Measurements from ENCODE around the gene EDAR. TPM values are rescaled to one million over a fixed set of nuclear protein-coding genes. Genes with fewer than 3 reads are reported as not detected.

Gene EDAR
- polyA plus RNA-seq, 1 of the 3 experiments (the other 2 are of a cell fraction), result not detected

DNA sequence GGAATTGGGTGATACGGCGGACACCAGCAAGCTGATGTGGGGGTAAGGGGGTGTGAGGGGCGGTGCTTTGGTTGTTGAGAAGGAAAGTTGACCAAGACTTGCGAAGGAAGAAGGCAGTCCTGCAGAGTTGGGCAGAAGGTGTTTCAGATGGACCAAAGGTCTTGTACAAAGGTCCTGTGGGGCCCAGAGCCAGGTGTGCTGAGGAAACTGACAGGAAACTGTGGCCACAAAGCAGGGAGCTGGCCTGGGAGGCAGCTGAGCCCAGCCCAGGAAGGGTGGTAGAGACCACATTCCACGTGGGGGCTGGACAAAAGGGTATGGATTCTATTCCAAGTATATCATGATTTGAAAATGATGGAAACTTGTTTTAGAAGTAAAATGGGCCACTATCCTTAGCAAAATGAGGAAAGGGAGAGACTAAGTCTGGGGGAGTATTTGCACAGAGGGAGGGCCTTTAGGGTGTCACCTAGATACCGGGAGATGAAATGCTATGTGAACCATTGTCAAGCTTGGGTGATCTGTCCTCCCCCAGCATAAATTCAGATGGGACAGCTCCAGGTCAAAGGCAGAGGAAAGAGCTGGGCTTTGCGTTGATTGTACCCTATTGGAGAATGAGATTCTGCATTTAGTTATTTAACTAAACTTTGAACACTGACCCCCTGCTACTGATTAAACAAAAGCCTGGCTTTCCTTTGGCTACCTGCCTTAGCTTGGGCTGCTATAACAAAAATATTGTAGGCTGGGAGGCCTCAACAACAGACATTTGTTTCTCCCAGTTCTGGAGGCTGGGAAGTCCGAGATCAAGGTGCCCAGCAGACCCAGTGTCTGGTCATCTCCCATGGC is 4.3 kb upstream of the EDAR start:
- no peaks in the 10 kb centered on the region for H3K36me3 ChIP-seq (replicated peaks in 1 of 2; ENCODE audit: control insufficient read depth in 1 of 2, insufficient read depth in 2 of 2, low read length in 1 of 2)
- H3K9me3 ChIP-seq, result no peaks in the 10 kb centered on the region
- H3K79me2 ChIP-seq (ENCODE audit: insufficient read depth), result no peaks in the 10 kb centered on the region
- POLR2A ChIA-PET, result no interaction called here
- no peaks in the 10 kb centered on the region for H4K20me1 ChIP-seq (ENCODE audit: insufficient read depth)
- no peak overlapping the region for H3K4me3 ChIP-seq (ENCODE audit: low read depth in 2 of 2, low read length in 1 of 2)
- DNase-seq, result no peak
- H3K27ac ChIP-seq (ENCODE audit: low read depth in 2 of 2, low read length in 1 of 2), result no peak overlapping the region
- TF ChIP-seq TCF12 (IDR thresholded peaks at IDR 0.05) (no peak), RCOR1 (IDR thresholded peaks at IDR 0.05; ENCODE audit: low read length) (no peak), MXI1 (IDR thresholded peaks at IDR 0.05; ENCODE audit: low read depth, low read length) (no peak), POLR2AphosphoS5 (IDR thresholded peaks at IDR 0.05; ENCODE audit: low read depth, low read length) (no peak), NRF1 (IDR thresholded peaks at IDR 0.05; ENCODE audit: low read depth, low read length) (no peak), YY1 (IDR thresholded peaks at IDR 0.05; ENCODE audit: low read depth) (no peak), FOXJ3 (CRISPR knock-in tag; IDR thresholded peaks at IDR 0.05) (no peak), FOXM1 (IDR thresholded peaks at IDR 0.05; ENCODE audit: low read depth) (no peak), FOSL2 (IDR thresholded peaks at IDR 0.05; ENCODE audit: borderline replicate concordance, low read depth) (no peak), ELF1 (IDR thresholded peaks at IDR 0.05) (no peak), SMC3 (IDR thresholded peaks at IDR 0.05; ENCODE audit: low read depth, low read length) (no peak)
- TF ChIP-seq, protein P1, sequence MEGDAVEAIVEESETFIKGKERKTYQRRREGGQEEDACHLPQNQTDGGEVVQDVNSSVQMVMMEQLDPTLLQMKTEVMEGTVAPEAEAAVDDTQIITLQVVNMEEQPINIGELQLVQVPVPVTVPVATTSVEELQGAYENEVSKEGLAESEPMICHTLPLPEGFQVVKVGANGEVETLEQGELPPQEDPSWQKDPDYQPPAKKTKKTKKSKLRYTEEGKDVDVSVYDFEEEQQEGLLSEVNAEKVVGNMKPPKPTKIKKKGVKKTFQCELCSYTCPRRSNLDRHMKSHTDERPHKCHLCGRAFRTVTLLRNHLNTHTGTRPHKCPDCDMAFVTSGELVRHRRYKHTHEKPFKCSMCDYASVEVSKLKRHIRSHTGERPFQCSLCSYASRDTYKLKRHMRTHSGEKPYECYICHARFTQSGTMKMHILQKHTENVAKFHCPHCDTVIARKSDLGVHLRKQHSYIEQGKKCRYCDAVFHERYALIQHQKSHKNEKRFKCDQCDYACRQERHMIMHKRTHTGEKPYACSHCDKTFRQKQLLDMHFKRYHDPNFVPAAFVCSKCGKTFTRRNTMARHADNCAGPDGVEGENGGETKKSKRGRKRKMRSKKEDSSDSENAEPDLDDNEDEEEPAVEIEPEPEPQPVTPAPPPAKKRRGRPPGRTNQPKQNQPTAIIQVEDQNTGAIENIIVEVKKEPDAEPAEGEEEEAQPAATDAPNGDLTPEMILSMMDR (IDR thresholded peaks at IDR 0.05), result no peak
- TF ChIP-seq, protein P2, sequence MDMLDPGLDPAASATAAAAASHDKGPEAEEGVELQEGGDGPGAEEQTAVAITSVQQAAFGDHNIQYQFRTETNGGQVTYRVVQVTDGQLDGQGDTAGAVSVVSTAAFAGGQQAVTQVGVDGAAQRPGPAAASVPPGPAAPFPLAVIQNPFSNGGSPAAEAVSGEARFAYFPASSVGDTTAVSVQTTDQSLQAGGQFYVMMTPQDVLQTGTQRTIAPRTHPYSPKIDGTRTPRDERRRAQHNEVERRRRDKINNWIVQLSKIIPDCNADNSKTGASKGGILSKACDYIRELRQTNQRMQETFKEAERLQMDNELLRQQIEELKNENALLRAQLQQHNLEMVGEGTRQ (IDR thresholded peaks at IDR 0.05; ENCODE audit: borderline replicate concordance, low read depth, low read length), result no peak
- TF ChIP-seq, protein P3, sequence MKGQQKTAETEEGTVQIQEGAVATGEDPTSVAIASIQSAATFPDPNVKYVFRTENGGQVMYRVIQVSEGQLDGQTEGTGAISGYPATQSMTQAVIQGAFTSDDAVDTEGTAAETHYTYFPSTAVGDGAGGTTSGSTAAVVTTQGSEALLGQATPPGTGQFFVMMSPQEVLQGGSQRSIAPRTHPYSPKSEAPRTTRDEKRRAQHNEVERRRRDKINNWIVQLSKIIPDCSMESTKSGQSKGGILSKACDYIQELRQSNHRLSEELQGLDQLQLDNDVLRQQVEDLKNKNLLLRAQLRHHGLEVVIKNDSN (IDR thresholded peaks at IDR 0.05; ENCODE audit: borderline replicate concordance, low read depth), result no peak
- TF ChIP-seq, protein P4, sequence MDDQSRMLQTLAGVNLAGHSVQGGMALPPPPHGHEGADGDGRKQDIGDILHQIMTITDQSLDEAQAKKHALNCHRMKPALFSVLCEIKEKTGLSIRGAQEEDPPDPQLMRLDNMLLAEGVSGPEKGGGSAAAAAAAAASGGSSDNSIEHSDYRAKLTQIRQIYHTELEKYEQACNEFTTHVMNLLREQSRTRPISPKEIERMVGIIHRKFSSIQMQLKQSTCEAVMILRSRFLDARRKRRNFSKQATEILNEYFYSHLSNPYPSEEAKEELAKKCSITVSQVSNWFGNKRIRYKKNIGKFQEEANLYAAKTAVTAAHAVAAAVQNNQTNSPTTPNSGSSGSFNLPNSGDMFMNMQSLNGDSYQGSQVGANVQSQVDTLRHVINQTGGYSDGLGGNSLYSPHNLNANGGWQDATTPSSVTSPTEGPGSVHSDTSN (IDR thresholded peaks at IDR 0.05), result no peak
- no peaks in the 10 kb centered on the region for H3K9me2 ChIP-seq
- H3F3A ChIP-seq (replicated peaks; ENCODE audit: insufficient read depth), result no peaks in the 10 kb centered on the region
- peaks cover 0 to 4% of the 10 kb centered on the region in 2 experiments; a peak in 1 of 4 replicates for H3K4me1 ChIP-seq (ENCODE audit: control insufficient read depth in 1 of 2, insufficient read depth in 2 of 2, low read depth in 1 of 2, low read length in 1 of 2)
- CTCF ChIA-PET, result interaction anchor here (0.9 to 2.8 kb wide), 5 partner anchors 9 to 517 kb away, joined by 3 to 10 read pairs (median 4); no protein-coding TSS in a partner anchor
- H2AFZ ChIP-seq (ENCODE audit: low read depth), result no peak overlapping the region
- peaks cover 4% of the 10 kb centered on the region; the same call in 1 of the 2 replicates for H3K27me3 ChIP-seq (ENCODE audit: insufficient read depth)
- 61% methylated on average over 8 of the region's 8 CpGs for whole genome bisulfite sequencing (ENCODE audit: low lambda C conversion rate)
- H3K4me2 ChIP-seq, result no peak overlapping the region
- H3K9ac ChIP-seq, result no peak overlapping the region
